Peyer's patch (tissue), 4 donors: ENCODE results near the gene RAPGEF2.

ENCODE experiments used
- CTCF ChIP-seq, 6 experiments: fragments of 450-650 bp in 4 of 6; fragments of 200-600 bp in 2 of 6; sonication (generic) in 1 of 6; IDR thresholded peaks; one replicate each; pipeline ENCODE4 v1.5.1; 2017 to 2019; ENCODE audit warnings: antibody characterized with exemption in 6 of 6, mild to moderate bottlenecking in 3 of 6, moderate library complexity in 1 of 6
- POLR2A ChIP-seq, 2 donors: fragments of 450-650 bp; IDR thresholded peaks; one replicate each; pipeline ENCODE4 v1.5.1; 2017; ENCODE audit warnings: antibody characterized with exemption in 2 of 2, mild to moderate bottlenecking in 2 of 2, moderate library complexity in 2 of 2

GRCh38 chr4:159280442-159281172 is 177.7 kb downstream of the RAPGEF2 start:
- TF ChIP-seq CTCF (IDR thresholded peaks at IDR 0.05) (no peak), POLR2A (IDR thresholded peaks at IDR 0.05) (no peak)
